ENCODE results near the gene SERPINA1. TPM values are rescaled to one million over a fixed set of nuclear protein-coding genes. Genes with fewer than 3 reads are reported as not detected.

Gene SERPINA1
- total RNA-seq, 2 donors from 2014 or later = 15.2 to 22.4 TPM

GRCh38 chr14:94408546-94409095, 20.2 kb upstream of the SERPINA1 start:
- no peak overlapping the region for H3K4me3 ChIP-seq
- ATAC-seq (ENCODE audit: insufficient number of reproducible peaks, low FRiP score, low read depth) = no peak
- no peaks in the 10 kb centered on the region for H3K4me1 ChIP-seq (ENCODE audit: control insufficient read depth in 1 of 2, low read depth in 2 of 2)
- no peaks in the 10 kb centered on the region for H3K27me3 ChIP-seq (replicated peaks; ENCODE audit: insufficient read depth)
- H3K36me3 ChIP-seq = no peaks in the 10 kb centered on the region
- H3K27ac ChIP-seq = no peak overlapping the region
- H3K9me3 ChIP-seq = no peaks in the 10 kb centered on the region
- TF ChIP-seq, protein P1, sequence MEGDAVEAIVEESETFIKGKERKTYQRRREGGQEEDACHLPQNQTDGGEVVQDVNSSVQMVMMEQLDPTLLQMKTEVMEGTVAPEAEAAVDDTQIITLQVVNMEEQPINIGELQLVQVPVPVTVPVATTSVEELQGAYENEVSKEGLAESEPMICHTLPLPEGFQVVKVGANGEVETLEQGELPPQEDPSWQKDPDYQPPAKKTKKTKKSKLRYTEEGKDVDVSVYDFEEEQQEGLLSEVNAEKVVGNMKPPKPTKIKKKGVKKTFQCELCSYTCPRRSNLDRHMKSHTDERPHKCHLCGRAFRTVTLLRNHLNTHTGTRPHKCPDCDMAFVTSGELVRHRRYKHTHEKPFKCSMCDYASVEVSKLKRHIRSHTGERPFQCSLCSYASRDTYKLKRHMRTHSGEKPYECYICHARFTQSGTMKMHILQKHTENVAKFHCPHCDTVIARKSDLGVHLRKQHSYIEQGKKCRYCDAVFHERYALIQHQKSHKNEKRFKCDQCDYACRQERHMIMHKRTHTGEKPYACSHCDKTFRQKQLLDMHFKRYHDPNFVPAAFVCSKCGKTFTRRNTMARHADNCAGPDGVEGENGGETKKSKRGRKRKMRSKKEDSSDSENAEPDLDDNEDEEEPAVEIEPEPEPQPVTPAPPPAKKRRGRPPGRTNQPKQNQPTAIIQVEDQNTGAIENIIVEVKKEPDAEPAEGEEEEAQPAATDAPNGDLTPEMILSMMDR (IDR thresholded peaks at IDR 0.05) = no peak
- no peak for DNase-seq (ENCODE audit: low spot score)

- ATAC-seq (ENCODE audit: insufficient number of reproducible peaks, low FRiP score, low read depth) (no peak), DNase-seq (ENCODE audit: low spot score) (no peak)
- no peak overlapping the region for H3K4me3 ChIP-seq
- H3K9me3 ChIP-seq = no peaks in the 10 kb centered on the region
- TF ChIP-seq, protein P1 (IDR thresholded peaks at IDR 0.05) = no peak
- H3K27ac ChIP-seq = no peak overlapping the region
- H3K36me3 ChIP-seq = no peaks in the 10 kb centered on the region
- no peaks in the 10 kb centered on the region for H3K27me3 ChIP-seq (replicated peaks; ENCODE audit: insufficient read depth)
- no peaks in the 10 kb centered on the region for H3K4me1 ChIP-seq (ENCODE audit: control insufficient read depth in 1 of 2, low read depth in 2 of 2)
Measured at GRCh38 chr14:94407906-94408305, 19.5 kb upstream of the SERPINA1 start.

GRCh38 chr14:94406910-94407309, 18.5 kb upstream of the SERPINA1 start:
- Histone ChIP-seq H3K4me3 (no peak overlapping the region), H3K36me3 (no peaks in the 10 kb centered on the region), H3K27me3 (replicated peaks; ENCODE audit: insufficient read depth) (no peaks in the 10 kb centered on the region), H3K27ac (no peak overlapping the region), H3K4me1 (ENCODE audit: control insufficient read depth in 1 of 2, low read depth in 2 of 2) (no peaks in the 10 kb centered on the region), H3K9me3 (no peaks in the 10 kb centered on the region)
- TF ChIP-seq, protein P1 (IDR thresholded peaks at IDR 0.05) = no peak
- no peak for DNase-seq (ENCODE audit: low spot score)
- no peak for ATAC-seq (ENCODE audit: insufficient number of reproducible peaks, low FRiP score, low read depth)

DNA sequence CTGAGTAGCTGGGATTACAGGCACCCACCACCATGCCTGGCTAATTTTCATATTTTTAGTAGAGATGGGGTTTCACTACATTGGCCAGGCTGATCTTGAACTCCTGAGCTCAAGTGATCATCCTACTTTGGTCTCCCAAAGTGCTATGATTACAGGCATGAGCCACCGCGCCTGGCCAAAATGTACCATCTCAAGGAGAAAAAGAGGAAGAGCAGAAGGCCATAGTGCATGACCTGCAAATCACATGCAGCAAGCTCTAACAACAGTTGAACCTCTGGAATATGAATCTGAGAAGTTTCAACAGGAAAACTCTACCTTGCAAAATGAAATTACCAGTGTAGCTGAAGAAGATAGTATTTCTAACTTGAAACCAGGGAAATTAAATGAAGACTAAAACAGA, 17.1 kb upstream of the SERPINA1 start:
- ATAC-seq (ENCODE audit: insufficient number of reproducible peaks, low FRiP score, low read depth) = no peak

DNA sequence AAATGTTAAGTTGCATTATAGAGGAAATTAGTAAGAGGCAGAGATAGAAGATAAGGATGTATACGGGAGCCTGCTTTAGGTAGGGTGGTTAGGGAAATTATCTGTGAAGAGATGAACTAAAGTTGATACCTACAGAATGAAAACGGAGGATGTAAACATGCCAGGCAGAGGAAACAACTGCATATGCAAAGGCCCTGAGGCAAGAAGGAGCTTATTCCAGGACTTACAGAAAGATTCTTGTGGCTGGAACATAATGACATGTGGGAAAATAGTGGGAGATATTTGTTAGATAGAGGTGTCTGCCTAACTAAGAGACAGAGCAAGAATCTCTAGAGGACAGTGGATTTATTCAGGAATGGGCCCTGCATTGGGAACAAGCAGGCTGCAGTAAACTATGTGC, 16.2 kb upstream of the SERPINA1 start:
- Histone ChIP-seq H3K27me3 (replicated peaks; ENCODE audit: insufficient read depth) (no peaks in the 10 kb centered on the region), H3K4me3 (no peak overlapping the region), H3K27ac (no peak overlapping the region), H3K9me3 (no peaks in the 10 kb centered on the region), H3K4me1 (ENCODE audit: control insufficient read depth in 1 of 2, low read depth in 2 of 2) (peaks cover 0 to 8% of the 10 kb centered on the region in 2 donors), H3K36me3 (no peaks in the 10 kb centered on the region)
- DNase-seq (ENCODE audit: low spot score) (no peak), ATAC-seq (ENCODE audit: insufficient number of reproducible peaks, low FRiP score, low read depth) (no peak)
- TF ChIP-seq, protein P1 (IDR thresholded peaks at IDR 0.05) = no peak

More for the DNA sequence above, 17.1 kb upstream of the SERPINA1 start:
- Histone ChIP-seq H3K4me3 (no peak overlapping the region), H3K27ac (no peak overlapping the region), H3K27me3 (replicated peaks; ENCODE audit: insufficient read depth) (no peaks in the 10 kb centered on the region), H3K36me3 (no peaks in the 10 kb centered on the region), H3K9me3 (no peaks in the 10 kb centered on the region), H3K4me1 (ENCODE audit: control insufficient read depth in 1 of 2, low read depth in 2 of 2) (peaks cover 0 to 2% of the 10 kb centered on the region in 2 donors)
- TF ChIP-seq, protein P1 (IDR thresholded peaks at IDR 0.05) = no peak
- DNase-seq (ENCODE audit: low spot score) = no peak
